ENCODE results near the gene TMEM9.

TMEM9 gene

DNA sequence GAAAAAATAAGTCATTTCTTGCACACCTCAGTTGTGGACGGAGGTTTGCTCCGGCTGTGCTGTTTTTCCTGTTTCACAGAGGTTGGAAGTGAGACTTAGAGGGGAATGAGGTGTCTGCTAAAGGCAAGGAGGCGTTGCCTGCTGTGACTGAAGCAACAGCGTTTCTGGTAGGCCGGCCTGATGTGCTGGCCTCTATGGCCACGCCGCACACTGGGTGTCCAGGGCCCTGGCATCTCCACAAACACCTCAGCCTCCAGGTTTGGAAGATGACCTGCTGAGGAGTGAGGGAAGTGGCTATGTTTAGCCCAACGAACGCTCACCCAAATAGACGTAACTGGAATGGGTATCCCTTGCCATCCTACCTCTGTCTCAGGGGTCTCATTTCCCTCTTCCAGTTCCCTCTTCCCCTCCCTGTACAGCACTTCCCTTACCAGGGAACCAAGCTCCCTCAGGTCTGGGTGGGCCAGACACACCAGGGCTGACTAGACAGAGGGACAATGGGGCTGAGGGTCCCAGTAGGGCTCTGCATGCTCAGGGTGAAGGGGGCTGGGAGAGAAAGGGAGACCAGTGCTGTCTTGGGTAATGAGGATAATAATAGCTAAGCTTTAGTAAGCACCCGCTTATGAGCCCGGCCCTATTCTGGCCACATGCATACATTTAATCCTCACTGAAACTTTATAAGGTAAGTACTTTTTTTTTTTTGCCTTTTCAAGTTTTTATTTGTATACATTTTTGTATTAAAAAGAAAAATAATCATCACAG is 53.9 kb downstream of the TMEM9 start:
- no peak for FAIRE-seq

DNA sequence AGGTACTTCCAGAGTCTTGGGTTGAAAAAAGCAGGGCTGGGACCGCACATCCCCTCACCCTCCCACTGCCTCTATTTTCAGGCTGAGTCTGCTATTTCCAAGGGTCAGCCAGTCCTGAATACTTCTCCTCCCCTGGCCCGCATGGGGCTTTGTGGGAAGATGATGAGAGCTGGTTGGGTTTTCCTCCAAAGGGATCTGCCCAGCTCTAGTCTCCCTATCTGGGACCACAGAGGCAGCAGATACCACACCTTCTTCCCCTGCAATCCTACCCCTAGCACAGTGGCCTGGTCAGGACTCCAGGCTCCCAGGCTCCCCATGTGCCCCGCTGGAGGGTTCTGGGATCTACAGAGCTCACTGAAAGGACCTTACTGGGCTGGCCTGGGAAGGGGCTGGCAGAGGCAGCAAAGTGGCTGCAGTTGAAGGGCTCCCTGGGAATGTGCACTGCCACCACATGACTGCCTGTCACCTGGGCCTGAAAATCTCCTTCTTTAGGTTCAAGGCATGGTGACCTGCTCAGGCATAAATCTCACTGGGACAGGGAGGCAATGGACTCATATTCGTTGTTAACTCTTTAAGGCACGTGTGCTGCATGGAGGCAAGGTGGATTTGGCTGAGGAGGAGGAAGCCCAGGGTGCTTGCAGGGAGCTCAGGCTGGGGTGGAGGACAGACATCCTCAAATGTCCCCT is 55.1 kb downstream of the TMEM9 start:
- FAIRE-seq = no peak

GRCh38 chr1:201096977-201097856 is 57.1 kb downstream of the TMEM9 start:
- no peak for FAIRE-seq

DNA sequence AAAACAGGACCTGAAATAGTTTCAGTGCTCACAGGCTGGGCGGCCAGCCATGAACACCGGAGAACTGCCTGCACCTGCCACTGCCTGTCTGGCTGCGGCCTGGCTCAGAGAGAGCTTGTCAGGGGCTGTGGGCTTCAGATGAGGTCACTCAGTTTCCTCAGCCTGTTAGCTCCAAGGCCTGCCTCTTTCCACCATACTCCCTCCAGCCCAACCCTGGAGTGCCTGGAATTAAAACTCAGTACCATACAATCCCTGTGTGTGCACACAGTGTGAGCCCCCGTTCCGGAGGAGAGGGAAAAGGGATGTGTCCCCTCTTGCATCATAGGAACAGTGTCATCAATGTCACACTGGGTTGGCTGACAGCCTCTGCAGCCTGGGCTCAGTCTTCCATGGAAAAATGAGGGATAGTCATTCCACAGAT is 58.2 kb downstream of the TMEM9 start:
- no peak for FAIRE-seq

DNA sequence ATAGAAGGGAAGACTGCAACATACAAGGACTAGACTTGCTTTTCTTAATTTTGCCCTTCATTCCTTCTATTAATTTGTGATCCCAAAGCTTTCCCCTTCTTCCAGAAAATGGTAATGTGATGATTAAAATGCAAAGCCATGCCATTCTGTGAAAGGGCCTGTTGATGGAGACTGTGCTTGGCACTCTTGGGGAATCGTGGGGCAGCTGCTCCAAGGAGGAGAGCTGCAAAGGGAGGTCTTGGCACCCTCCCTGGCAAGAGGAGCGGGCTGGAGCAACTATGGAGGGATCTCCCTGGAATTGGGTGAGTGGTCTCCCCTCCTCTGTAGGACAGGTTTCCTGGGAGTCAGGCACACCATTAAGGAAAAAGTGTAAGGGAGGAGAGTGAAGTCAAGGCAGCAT is 58.7 kb downstream of the TMEM9 start:
- FAIRE-seq = no peak

GRCh38 chr1:201094832-201095231 is 59.4 kb downstream of the TMEM9 start:
- FAIRE-seq = no peak

- no peak for FAIRE-seq
Measured at GRCh38 chr1:201093962-201094361, 60.3 kb downstream of the TMEM9 start.

DNA sequence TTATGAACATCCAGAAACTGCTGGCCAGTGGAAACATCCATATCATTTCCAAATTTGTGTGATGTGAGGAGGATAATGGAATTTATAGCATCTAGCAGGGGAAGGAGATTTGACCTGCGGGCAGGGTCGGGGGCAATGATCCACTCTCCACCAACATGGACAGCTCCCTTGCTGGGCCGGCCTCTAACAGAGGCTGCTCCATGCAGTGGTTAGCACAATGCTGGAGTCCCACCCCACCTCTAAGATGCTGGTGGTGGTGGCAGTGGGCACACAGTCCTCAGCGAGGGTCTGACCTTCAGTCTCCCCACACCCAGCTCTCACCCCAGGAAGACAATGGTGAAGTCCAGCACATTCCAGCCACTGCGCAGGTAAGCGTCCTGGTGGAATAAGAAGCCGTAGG is 60.7 kb downstream of the TMEM9 start:
- FAIRE-seq = no peak

GRCh38 chr1:201092738-201093137 is 61.5 kb downstream of the TMEM9 start:
- FAIRE-seq = no peak

GRCh38 chr1:201091256-201091655 is 63.0 kb downstream of the TMEM9 start:
- FAIRE-seq = no peak

GRCh38 chr1:201090541-201090940 is 63.7 kb downstream of the TMEM9 start:
- FAIRE-seq = no peak

GRCh38 chr1:201089596-201089995 is 64.7 kb downstream of the TMEM9 start:
- no peak for FAIRE-seq

- FAIRE-seq = no peak
Measured at GRCh38 chr1:201088901-201089525, 65.3 kb downstream of the TMEM9 start.

- FAIRE-seq = no peak
Measured at GRCh38 chr1:201088395-201088794, 65.9 kb downstream of the TMEM9 start.

DNA sequence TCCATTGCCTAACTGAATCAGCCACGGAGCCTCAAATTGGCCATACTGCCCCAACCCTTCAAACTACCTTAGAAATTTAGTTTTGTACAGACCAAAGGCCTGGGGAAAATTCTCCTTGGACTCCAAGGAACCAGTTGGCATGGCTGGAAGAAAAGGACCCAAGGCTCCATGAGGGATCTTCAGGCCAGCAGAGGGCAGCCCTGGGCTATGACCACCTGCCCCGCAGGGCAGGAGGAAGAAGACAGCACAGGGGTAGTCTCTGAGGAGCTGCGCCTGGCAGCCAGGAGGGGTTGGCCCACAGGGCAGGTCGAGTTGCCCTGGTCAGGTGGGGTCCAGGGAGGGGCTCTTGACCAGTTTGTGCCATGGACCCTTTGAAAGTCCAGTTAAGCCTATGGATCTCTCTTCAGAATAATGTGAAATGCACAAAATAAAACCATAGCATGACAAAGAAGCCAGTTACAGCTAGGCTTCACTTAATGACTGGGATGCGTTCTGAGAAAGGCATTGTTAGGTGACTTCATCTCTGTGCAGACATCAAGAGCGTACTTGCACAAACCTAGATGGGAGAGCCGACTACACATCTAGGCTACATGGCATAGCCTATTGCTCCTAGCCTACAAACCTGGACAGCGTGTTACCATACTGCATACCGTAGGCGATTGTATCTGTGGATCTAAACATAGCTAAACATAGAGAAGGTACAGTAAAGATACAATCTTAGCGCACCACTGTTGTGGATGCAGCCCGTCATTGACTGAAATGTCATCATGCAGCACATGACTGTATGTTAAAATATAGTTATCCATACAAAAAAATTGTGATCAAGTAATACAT is 68.2 kb downstream of the TMEM9 start:
- FAIRE-seq = no peak

All from A204.1 (cell line).